ENCODE data around the gene BLM. TPM values are rescaled to one million over a fixed set of nuclear protein-coding genes. Genes with fewer than 3 reads are reported as not detected.
A peak's percentile ranks its signal among the peaks of the same experiment; 100 is the strongest.

The BLM gene
- total and polyA plus RNA-seq, 2 of the 13 experiments (the other 11 are each of a cell fraction or from before 2014, with no cell fraction given) = 5.1 to 11.8 TPM

DNA sequence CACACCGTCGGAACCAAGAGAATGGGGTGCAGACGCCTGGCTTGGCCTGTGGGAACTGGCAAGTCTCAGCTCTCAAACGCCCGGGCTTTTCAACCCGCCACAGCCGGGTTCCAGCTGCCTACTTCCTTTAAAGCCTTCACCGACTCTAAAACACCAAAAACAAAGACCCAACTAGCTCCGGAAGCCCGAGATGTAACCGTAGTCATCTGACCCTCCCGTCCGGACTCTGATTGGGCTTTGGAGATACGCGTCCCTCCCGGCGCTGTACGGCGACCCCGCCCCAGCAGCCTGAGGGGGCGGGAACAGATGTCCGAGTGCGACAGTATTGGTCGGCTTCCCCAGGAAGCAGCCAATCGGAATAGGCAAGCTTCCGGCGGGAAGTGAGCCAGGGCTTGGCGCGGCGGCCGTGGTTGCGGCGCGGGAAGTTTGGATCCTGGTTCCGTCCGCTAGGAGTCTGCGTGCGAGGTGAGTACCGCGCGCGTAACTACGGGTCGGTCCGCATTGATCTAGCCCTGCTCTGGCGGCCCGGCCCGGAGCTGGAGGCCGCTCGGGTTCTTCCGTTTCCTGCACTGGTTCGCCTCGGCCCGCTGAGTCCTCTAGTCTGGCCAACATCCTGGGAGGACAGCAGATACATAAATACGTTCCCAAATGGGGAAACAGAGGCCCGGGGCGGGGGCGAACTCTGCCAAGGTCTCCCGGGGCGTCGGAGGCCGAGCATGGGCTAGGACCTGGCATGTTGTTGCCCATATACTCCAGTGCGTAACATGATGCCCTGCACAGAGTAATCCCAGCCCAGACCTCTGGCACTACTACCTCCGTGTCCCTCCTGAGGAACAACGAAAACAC, at the start of gene BLM (continued):
- TF ChIP-seq, protein P1, sequence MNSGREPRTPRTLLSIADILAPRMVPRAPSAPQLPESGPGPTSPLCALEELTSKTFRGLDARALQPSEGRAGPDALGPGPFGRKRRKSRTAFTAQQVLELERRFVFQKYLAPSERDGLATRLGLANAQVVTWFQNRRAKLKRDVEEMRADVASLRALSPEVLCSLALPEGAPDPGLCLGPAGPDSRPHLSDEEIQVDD (CRISPR knock-in tag; IDR thresholded peaks at IDR 0.05; ENCODE audit: borderline replicate concordance) = no peak
- TF ChIP-seq MIER3 (CRISPR knock-in tag; IDR thresholded peaks at IDR 0.05; ENCODE audit: borderline replicate concordance) = no peak
- TF ChIP-seq ZNF570 (CRISPR knock-in tag; IDR thresholded peaks at IDR 0.05; ENCODE audit: borderline replicate concordance) = no peak
- TF ChIP-seq, protein P2, sequence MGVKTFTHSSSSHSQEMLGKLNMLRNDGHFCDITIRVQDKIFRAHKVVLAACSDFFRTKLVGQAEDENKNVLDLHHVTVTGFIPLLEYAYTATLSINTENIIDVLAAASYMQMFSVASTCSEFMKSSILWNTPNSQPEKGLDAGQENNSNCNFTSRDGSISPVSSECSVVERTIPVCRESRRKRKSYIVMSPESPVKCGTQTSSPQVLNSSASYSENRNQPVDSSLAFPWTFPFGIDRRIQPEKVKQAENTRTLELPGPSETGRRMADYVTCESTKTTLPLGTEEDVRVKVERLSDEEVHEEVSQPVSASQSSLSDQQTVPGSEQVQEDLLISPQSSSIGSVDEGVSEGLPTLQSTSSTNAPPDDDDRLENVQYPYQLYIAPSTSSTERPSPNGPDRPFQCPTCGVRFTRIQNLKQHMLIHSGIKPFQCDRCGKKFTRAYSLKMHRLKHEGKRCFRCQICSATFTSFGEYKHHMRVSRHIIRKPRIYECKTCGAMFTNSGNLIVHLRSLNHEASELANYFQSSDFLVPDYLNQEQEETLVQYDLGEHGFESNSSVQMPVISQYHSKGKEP (CRISPR knock-in tag; IDR thresholded peaks at IDR 0.05) = no peak
- peak; percentile 82 for TF ChIP-seq ELF1 (CRISPR knock-in tag; IDR thresholded peaks at IDR 0.05)
- TF ChIP-seq ZFP36 (IDR thresholded peaks at IDR 0.05; ENCODE audit: borderline replicate concordance, low read depth, low read length, partially characterized antibody) = no peak
- peak; percentile 93; the same call in 1 of the 2 replicates for TF ChIP-seq ZNF780A (CRISPR knock-in tag; IDR thresholded peaks at IDR 0.05)
- no peak for TF ChIP-seq ATRX (CRISPR knock-in tag; IDR thresholded peaks at IDR 0.05; ENCODE audit: borderline replicate concordance)
- no peak for TF ChIP-seq MAFF (IDR thresholded peaks at IDR 0.05; ENCODE audit: low read depth, low read length)
- TF ChIP-seq ZNF792 (CRISPR knock-in tag; IDR thresholded peaks at IDR 0.05) = peak; percentile 59; the same call in 1 of the 2 replicates
- TF ChIP-seq, protein P3, sequence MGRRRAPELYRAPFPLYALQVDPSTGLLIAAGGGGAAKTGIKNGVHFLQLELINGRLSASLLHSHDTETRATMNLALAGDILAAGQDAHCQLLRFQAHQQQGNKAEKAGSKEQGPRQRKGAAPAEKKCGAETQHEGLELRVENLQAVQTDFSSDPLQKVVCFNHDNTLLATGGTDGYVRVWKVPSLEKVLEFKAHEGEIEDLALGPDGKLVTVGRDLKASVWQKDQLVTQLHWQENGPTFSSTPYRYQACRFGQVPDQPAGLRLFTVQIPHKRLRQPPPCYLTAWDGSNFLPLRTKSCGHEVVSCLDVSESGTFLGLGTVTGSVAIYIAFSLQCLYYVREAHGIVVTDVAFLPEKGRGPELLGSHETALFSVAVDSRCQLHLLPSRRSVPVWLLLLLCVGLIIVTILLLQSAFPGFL (CRISPR knock-in tag; IDR thresholded peaks at IDR 0.05) = 0 out of 2 replicates have a peak, but pooled peaks have one; percentile 35
- no peak for TF ChIP-seq KDM1A (CRISPR knock-in tag; IDR thresholded peaks at IDR 0.05)
- TF ChIP-seq NONO (IDR thresholded peaks at IDR 0.05) = no peak
- peak; percentile 45; the same call in 1 of the 2 replicates for TF ChIP-seq NONO (CRISPR knock-in tag; conservative IDR thresholded peaks at IDR 0.05)
- TF ChIP-seq FOXK2 (IDR thresholded peaks at IDR 0.05) = no peak
- no peak for TF ChIP-seq XBP1 (CRISPR knock-in tag; IDR thresholded peaks at IDR 0.05)
- no peak for TF ChIP-seq NFRKB (IDR thresholded peaks at IDR 0.05)
- no peak for TF ChIP-seq ZNF333 (CRISPR knock-in tag; IDR thresholded peaks at IDR 0.05; ENCODE audit: borderline replicate concordance)
- no peak for TF ChIP-seq NR2F6 (IDR thresholded peaks at IDR 0.05)
- TF ChIP-seq NR2F6 (CRISPR knock-in tag; IDR thresholded peaks at IDR 0.05) = no peak; the same call in 1 of the 2 replicates
- TF ChIP-seq TAF15 (IDR thresholded peaks at IDR 0.05; ENCODE audit: low read depth, low read length, poor library complexity, severe bottlenecking) = no peak
- peak; percentile 97 for TF ChIP-seq ZFYVE20 (CRISPR knock-in tag; IDR thresholded peaks at IDR 0.05; ENCODE audit: borderline replicate concordance, low read depth)
- no peak for TF ChIP-seq BRD4 (CRISPR knock-in tag; IDR thresholded peaks at IDR 0.05)
- no peak for TF ChIP-seq EHMT2 (IDR thresholded peaks at IDR 0.05; ENCODE audit: borderline replicate concordance, low read depth, low read length)
- TF ChIP-seq ZNF547 (CRISPR knock-in tag; IDR thresholded peaks at IDR 0.05) = peak; percentile 64; the same call in 1 of the 2 replicates
- TF ChIP-seq, protein P4, sequence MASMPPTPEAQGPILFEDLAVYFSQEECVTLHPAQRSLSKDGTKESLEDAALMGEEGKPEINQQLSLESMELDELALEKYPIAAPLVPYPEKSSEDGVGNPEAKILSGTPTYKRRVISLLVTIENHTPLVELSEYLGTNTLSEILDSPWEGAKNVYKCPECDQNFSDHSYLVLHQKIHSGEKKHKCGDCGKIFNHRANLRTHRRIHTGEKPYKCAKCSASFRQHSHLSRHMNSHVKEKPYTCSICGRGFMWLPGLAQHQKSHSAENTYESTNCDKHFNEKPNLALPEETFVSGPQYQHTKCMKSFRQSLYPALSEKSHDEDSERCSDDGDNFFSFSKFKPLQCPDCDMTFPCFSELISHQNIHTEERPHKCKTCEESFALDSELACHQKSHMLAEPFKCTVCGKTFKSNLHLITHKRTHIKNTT (CRISPR knock-in tag; IDR thresholded peaks at IDR 0.05) = no peak
- no peak for TF ChIP-seq ZNF629 (CRISPR knock-in tag; conservative IDR thresholded peaks at IDR 0.05)
- TF ChIP-seq KLF15 (CRISPR knock-in tag; IDR thresholded peaks at IDR 0.05; ENCODE audit: borderline replicate concordance) = no peak
- TF ChIP-seq ZNF781 (CRISPR knock-in tag; IDR thresholded peaks at IDR 0.05; ENCODE audit: borderline replicate concordance, not compliant biosample characterization) = no peak

Measured in HepG2 (cell line).